ENCODE results near the gene ISCU. TPM values are rescaled to one million over a fixed set of nuclear protein-coding genes. Genes with fewer than 3 reads are reported as not detected.

Gene ISCU
- polyA plus RNA-seq, 1 donor (not counting 4 experiments of a cell fraction or from before 2014, with no cell fraction given), result 106 TPM

GRCh38 chr12:108600702-108601007 lies 38.3 kb downstream of the ISCU start:
- TF ChIP-seq CTCF (optimal IDR thresholded peaks at IDR 0.05 in 1 of 3, IDR thresholded peaks at IDR 0.05 in 1 of 3, conservative IDR thresholded peaks at IDR 0.05 in 1 of 3; ENCODE audit: extremely low read depth in 1 of 3, insufficient read depth in 2 of 3, low read length in 3 of 3) (no peak), EZH2 (IDR thresholded peaks at IDR 0.05; ENCODE audit: low read length) (no peak)
- H3K4me1 ChIP-seq (ENCODE audit: control insufficient read depth, extremely low read depth, insufficient read depth, low read length), result no peaks in the 10 kb centered on the region

GRCh38 chr12:108602209-108602705 lies 39.9 kb downstream of the ISCU start:
- no peak overlapping the region for H3K27ac ChIP-seq (ENCODE audit: control insufficient read depth, insufficient read depth, low read length)
- no peak for DNase-seq (ENCODE audit: low read depth, low spot score)
- no peaks in the 10 kb centered on the region for H3K79me2 ChIP-seq (ENCODE audit: control insufficient read depth, insufficient read depth, low read length)
- no peak overlapping the region for H3K4me2 ChIP-seq (ENCODE audit: control insufficient read depth, extremely low read depth, insufficient read depth, low read depth, low read length)
- no peak for FAIRE-seq
- no peak overlapping the region for H3K9ac ChIP-seq (ENCODE audit: control insufficient read depth, extremely low read depth, insufficient read depth, low read length)
- no peaks in the 10 kb centered on the region for H3K9me1 ChIP-seq (ENCODE audit: control insufficient read depth, extremely low read depth, insufficient read depth, low read length)
- dilution Hi-C loops (cut with MboI; ENCODE audit: extremely low pct_ligation_motif_present, low sequenced_read_pairs), result no loop called here
- H2AFZ ChIP-seq (ENCODE audit: control insufficient read depth, low read length), result no peak overlapping the region
- no peak for TF ChIP-seq CTCF (optimal IDR thresholded peaks at IDR 0.05 in 1 of 3, IDR thresholded peaks at IDR 0.05 in 1 of 3, conservative IDR thresholded peaks at IDR 0.05 in 1 of 3; ENCODE audit: extremely low read depth in 1 of 3, insufficient read depth in 2 of 3, low read length in 3 of 3)
- TF ChIP-seq EZH2 (IDR thresholded peaks at IDR 0.05; ENCODE audit: low read length), result no peak
- no peaks in the 10 kb centered on the region for H3K4me1 ChIP-seq (ENCODE audit: control insufficient read depth, extremely low read depth, insufficient read depth, low read length)
- H4K20me1 ChIP-seq (ENCODE audit: control insufficient read depth, extremely low read depth, insufficient read depth, low read length), result no peaks in the 10 kb centered on the region
- no peak overlapping the region for H3K4me3 ChIP-seq (ENCODE audit: control insufficient read depth in 2 of 3, extremely low read depth in 1 of 3, insufficient read depth in 2 of 3, low read depth in 1 of 3, low read length in 3 of 3)
- no peaks in the 10 kb centered on the region for H3K36me3 ChIP-seq (ENCODE audit: control insufficient read depth in 2 of 2, extremely low read depth in 1 of 2, insufficient read depth in 2 of 2, low read length in 2 of 2)
- H3K9me3 ChIP-seq (ENCODE audit: control insufficient read depth, low read depth, low read length), result no peaks in the 10 kb centered on the region
- peaks cover 14% of the 10 kb centered on the region for H3K27me3 ChIP-seq (ENCODE audit: control insufficient read depth, extremely low read depth, insufficient read depth, low read length)

More at GRCh38 chr12:108600702-108601007, 38.3 kb downstream of the ISCU start:
- H3K4me2 ChIP-seq (ENCODE audit: control insufficient read depth, extremely low read depth, insufficient read depth, low read depth, low read length), result no peak overlapping the region
- no peaks in the 10 kb centered on the region for H3K9me3 ChIP-seq (ENCODE audit: control insufficient read depth, low read depth, low read length)
- dilution Hi-C loops (cut with MboI; ENCODE audit: extremely low pct_ligation_motif_present, low sequenced_read_pairs), result no loop called here
- H4K20me1 ChIP-seq (ENCODE audit: control insufficient read depth, extremely low read depth, insufficient read depth, low read length), result no peaks in the 10 kb centered on the region
- H3K79me2 ChIP-seq (ENCODE audit: control insufficient read depth, insufficient read depth, low read length), result no peaks in the 10 kb centered on the region
- H3K4me3 ChIP-seq (ENCODE audit: control insufficient read depth in 2 of 3, extremely low read depth in 1 of 3, insufficient read depth in 2 of 3, low read depth in 1 of 3, low read length in 3 of 3), result no peak overlapping the region
- no peak overlapping the region for H3K27ac ChIP-seq (ENCODE audit: control insufficient read depth, insufficient read depth, low read length)
- H3K9ac ChIP-seq (ENCODE audit: control insufficient read depth, extremely low read depth, insufficient read depth, low read length), result no peak overlapping the region
- DNase-seq (ENCODE audit: low read depth, low spot score), result no peak
- FAIRE-seq, result no peak
- no peaks in the 10 kb centered on the region for H3K36me3 ChIP-seq (ENCODE audit: control insufficient read depth in 2 of 2, extremely low read depth in 1 of 2, insufficient read depth in 2 of 2, low read length in 2 of 2)
- H2AFZ ChIP-seq (ENCODE audit: control insufficient read depth, low read length), result no peak overlapping the region
- H3K27me3 ChIP-seq (ENCODE audit: control insufficient read depth, extremely low read depth, insufficient read depth, low read length), result peaks cover 17% of the 10 kb centered on the region
- H3K9me1 ChIP-seq (ENCODE audit: control insufficient read depth, extremely low read depth, insufficient read depth, low read length), result no peaks in the 10 kb centered on the region

Measured in keratinocyte (primary cell).